B cell (primary cell): ENCODE results near the gene ARHGEF6. TPM values are rescaled to one million over a fixed set of nuclear protein-coding genes. Genes with fewer than 3 reads are reported as not detected.

Experiments used
- ATAC-seq: fragments of 200-7000 bp; cut with Tn5 transposase; one replicate; pipeline ENCODE4 v1.10.0; 2021; ENCODE audit warnings: low read depth, mild to moderate bottlenecking, moderate number of reproducible peaks, moderate library complexity
- CTCF ChIA-PET: fragments of 350-600 bp; sonication (Branson Sonifier 250); formaldehyde crosslinking; loops from one replicate; lab custom pipeline; 2021; ENCODE audit warnings: antibody characterized with exemption, inconsistent platforms; lab: Charles Lee
- POLR2A ChIA-PET: fragments of 350-600 bp; sonication (Branson Sonifier 250); formaldehyde crosslinking; loops from one replicate; lab custom pipeline; 2021; ENCODE audit warnings: antibody characterized with exemption; lab: Charles Lee
- DNase-seq: peaks from one replicate; pipeline ENCODE4 v3.0.0; 2013
- H2AFZ ChIP-seq: 2 replicates; pipeline ENCODE4 v1.6.1; 2012; ENCODE audit warnings: mild to moderate bottlenecking, low read depth, low read length; ENCODE audit not compliant: insufficient read depth, poor library complexity, severe bottlenecking
- H3K27ac ChIP-seq, 2 donors: 1 replicate in 1 of 2; 2 replicates in 1 of 2; pipeline ENCODE4 v1.5.1; 2012 to 2013; ENCODE audit warnings: low read length in 2 of 2, mild to moderate bottlenecking in 2 of 2, moderate library complexity in 1 of 2
- H3K27me3 ChIP-seq, 4 experiments: fragments of 200-600 bp in 1 of 4; sonication (generic) in 1 of 4; replicated peaks in 1 of 4; 1 replicate in 2 of 4; 2 replicates in 2 of 4; pipeline versions ENCODE4 v1.6.1 to v1.7.0; 2013 to 2016; ENCODE audit warnings: low read length in 3 of 4, mild to moderate bottlenecking in 2 of 4, mixed read lengths in 1 of 4, moderate library complexity in 1 of 4; ENCODE audit not compliant: insufficient read depth in 4 of 4, control insufficient read depth in 3 of 4; ENCODE audit errors: control extremely low read depth in 1 of 4
- H3K36me3 ChIP-seq, 2 experiments: replicated peaks in 1 of 2; 1 replicate in 1 of 2; 2 replicates in 1 of 2; pipeline versions ENCODE4 v1.6.1 to v1.7.1; 2013; ENCODE audit warnings: low read length in 1 of 2; ENCODE audit not compliant: insufficient read depth in 2 of 2, control insufficient read depth in 1 of 2; ENCODE audit errors: control extremely low read depth in 1 of 2, extremely low read depth in 1 of 2
- H3K4me1 ChIP-seq, 2 donors: fragments of 200-600 bp in 1 of 2; sonication (generic) in 1 of 2; 1 replicate in 1 of 2; 2 replicates in 1 of 2; pipeline versions ENCODE4 v1.5.1 to v1.6.1; 2013 to 2017; ENCODE audit warnings: low read length in 2 of 2; ENCODE audit not compliant: control insufficient read depth in 2 of 2, insufficient read depth in 2 of 2
- H3K4me2 ChIP-seq: replicated peaks from 2 replicates; pipeline ENCODE3; 2012; ENCODE audit warnings: mild to moderate bottlenecking, low read depth, low read length; ENCODE audit not compliant: poor library complexity, severe bottlenecking
- H3K4me3 ChIP-seq, 5 experiments: fragments of 200-600 bp in 1 of 5; sonication (generic) in 1 of 5; 1 replicate in 3 of 5; 2 replicates in 2 of 5; pipeline versions ENCODE4 v1.5.1 to v1.7.0; 2011 to 2016; ENCODE audit warnings: low read length in 4 of 5, mild to moderate bottlenecking in 4 of 5, low read depth in 2 of 5, control low read depth in 1 of 5, moderate library complexity in 1 of 5; ENCODE audit not compliant: insufficient read depth in 1 of 5; ENCODE audit errors: control extremely low read depth in 1 of 5, extremely low read depth in 1 of 5
- H3K79me2 ChIP-seq: fragments of 200-600 bp; sonication (generic); one replicate; pipeline ENCODE4 v1.6.0; 2016; ENCODE audit warnings: low read length; ENCODE audit not compliant: control insufficient read depth, insufficient read depth
- H3K9ac ChIP-seq: fragments of 200-600 bp; sonication (generic); 2 replicates; pipeline ENCODE4 v1.6.1; 2017; ENCODE audit warnings: mild to moderate bottlenecking, low read length, moderate library complexity
- H3K9me3 ChIP-seq, 3 donors: one replicate each; pipeline versions ENCODE4 v1.6.1 to v1.7.1; 2013; ENCODE audit warnings: low read length in 2 of 3; ENCODE audit not compliant: control insufficient read depth in 2 of 3, insufficient read depth in 1 of 3; ENCODE audit errors: control extremely low read depth in 1 of 3
- H4K20me1 ChIP-seq: 2 replicates; pipeline ENCODE4 v1.6.0; 2012; ENCODE audit warnings: mild to moderate bottlenecking, low read length; ENCODE audit not compliant: insufficient read depth, control insufficient read depth, poor library complexity, severe bottlenecking
- H3K27ac Mint-ChIP-seq: one replicate; pipeline ENCODE4 v1.8.0; 2021; ENCODE audit warnings: mixed read lengths
- H3K27me3 Mint-ChIP-seq: one replicate; pipeline ENCODE4 v1.8.0; 2021; ENCODE audit warnings: mixed read lengths
- H3K4me1 Mint-ChIP-seq: one replicate; pipeline ENCODE4 v1.8.0; 2021; ENCODE audit warnings: mixed read lengths
- H3K4me3 Mint-ChIP-seq: one replicate; pipeline ENCODE4 v1.8.0; 2021; ENCODE audit warnings: mixed read lengths
- H3K9me3 Mint-ChIP-seq: one replicate; pipeline ENCODE4 v1.8.0; 2022; ENCODE audit warnings: mixed read lengths; ENCODE audit not compliant: insufficient read depth
- EZH2 ChIP-seq: IDR thresholded peaks from 2 replicates; pipeline ENCODE4 v1.6.1; 2012; ENCODE audit warnings: borderline replicate concordance, low read depth, mild to moderate bottlenecking, moderate library complexity, low read length; ENCODE audit not compliant: insufficient read depth, poor library complexity, severe bottlenecking
- WGBS: methylation state at CpG from one replicate; pipeline ENCODE4 v1.1.5; 2013; ENCODE audit warnings: missing lambda C conversion rate; ENCODE audit not compliant: insufficient coverage; 5-methylcytosine and 5-hydroxymethylcytosine counted together
- intact Hi-C: fragments of 100-400 bp; cut with micrococcal nuclease; formaldehyde crosslinking; loops from one replicate; pipeline ENCODE4 v1.10.0; 2022
- polyA plus RNA-seq: library from polyadenylated mRNA; depleted of rRNA; stranded (reverse); fragments of >200 nt; gene quantifications from 2 replicates; pipeline ENCODE4 v1.2.3, GENCODE V29; 2012
- total RNA-seq, 2 donors: library from RNA; stranded (reverse); fragments of 120-200 nt in 1 of 2; gene quantifications; 1 replicate in 1 of 2; 2 replicates in 1 of 2; pipeline versions ENCODE4 v1.2.3 to v1.2.4, GENCODE V29; 2013 to 2022
- TF ChIP-seq, protein P1 (sequence below): fragments of 200-600 bp; IDR thresholded peaks from one replicate; pipeline ENCODE4 v1.8.0; 2022; ENCODE audit warnings: antibody characterized with exemption, mild to moderate bottlenecking

ARHGEF6 gene
- total and polyA plus RNA-seq, 2 donors (not counting 1 experiment from before 2014, with no cell fraction given) = 29.6 to 43.4 TPM

DNA sequence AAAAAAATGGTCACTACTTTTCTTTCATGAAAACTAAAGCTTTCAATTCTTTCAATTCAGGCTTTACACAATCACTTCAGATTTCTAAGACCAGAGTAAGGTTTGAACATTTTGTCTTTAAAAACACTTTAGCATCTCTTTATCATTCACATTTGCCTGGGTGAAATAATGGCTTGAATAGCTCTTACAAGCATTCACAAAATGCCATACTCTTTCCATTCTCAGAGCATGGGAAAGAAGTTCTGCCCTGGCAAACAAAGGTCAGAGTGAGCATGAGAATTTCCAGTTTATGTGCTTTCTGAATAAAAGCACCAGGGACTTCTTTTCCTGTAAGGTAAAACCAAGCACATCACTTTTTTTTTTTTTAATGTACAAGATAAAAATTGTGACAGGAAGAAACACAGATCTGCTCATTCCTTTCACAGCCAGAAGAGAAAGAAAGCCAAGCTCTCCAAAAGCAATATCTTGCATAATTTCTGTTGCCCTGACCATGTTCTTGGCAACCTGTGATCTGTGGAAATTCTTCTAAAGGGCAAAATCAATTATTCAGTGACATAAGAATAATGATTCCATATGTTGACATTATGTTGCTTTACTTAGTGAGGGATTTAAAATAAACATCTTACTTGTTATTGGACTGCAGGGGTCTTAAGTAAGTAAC, 68.0 kb downstream of the ARHGEF6 start:
- intact Hi-C loops = no loop called here
- Histone ChIP-seq H3K9ac (no peak overlapping the region), H3K36me3 (peaks cover 0 to 3% of the 10 kb centered on the region in 2 experiments), H3K4me2 (no peak overlapping the region), H3K9me3 (no peaks in the 10 kb centered on the region), H4K20me1 (no peaks in the 10 kb centered on the region), H3K4me1 (peaks cover 28 to 34% of the 10 kb centered on the region in 2 donors), H3K27ac (no peak overlapping the region), H2AFZ (no peak overlapping the region), H3K79me2 (peaks cover 2% of the 10 kb centered on the region), H3K27me3 (no peaks in the 10 kb centered on the region), H3K4me3 (no peak overlapping the region)
- DNase-seq (no peak), ATAC-seq (no peak)
- no peak overlapping the region for H3K27ac Mint-ChIP-seq
- POLR2A ChIA-PET = no interaction called here
- CTCF ChIA-PET = interaction anchor here (0.7 to 2.0 kb wide), 3 partner anchors 168 to 221 kb away, joined by 3 to 6 read pairs (median 3); partner anchors contain the start of gene RBMX
- H3K4me3 Mint-ChIP-seq = no peak overlapping the region
- no peaks in the 10 kb centered on the region for H3K27me3 Mint-ChIP-seq
- no peak for TF ChIP-seq EZH2
- TF ChIP-seq, protein P1, sequence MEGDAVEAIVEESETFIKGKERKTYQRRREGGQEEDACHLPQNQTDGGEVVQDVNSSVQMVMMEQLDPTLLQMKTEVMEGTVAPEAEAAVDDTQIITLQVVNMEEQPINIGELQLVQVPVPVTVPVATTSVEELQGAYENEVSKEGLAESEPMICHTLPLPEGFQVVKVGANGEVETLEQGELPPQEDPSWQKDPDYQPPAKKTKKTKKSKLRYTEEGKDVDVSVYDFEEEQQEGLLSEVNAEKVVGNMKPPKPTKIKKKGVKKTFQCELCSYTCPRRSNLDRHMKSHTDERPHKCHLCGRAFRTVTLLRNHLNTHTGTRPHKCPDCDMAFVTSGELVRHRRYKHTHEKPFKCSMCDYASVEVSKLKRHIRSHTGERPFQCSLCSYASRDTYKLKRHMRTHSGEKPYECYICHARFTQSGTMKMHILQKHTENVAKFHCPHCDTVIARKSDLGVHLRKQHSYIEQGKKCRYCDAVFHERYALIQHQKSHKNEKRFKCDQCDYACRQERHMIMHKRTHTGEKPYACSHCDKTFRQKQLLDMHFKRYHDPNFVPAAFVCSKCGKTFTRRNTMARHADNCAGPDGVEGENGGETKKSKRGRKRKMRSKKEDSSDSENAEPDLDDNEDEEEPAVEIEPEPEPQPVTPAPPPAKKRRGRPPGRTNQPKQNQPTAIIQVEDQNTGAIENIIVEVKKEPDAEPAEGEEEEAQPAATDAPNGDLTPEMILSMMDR = no peak
- H3K4me1 Mint-ChIP-seq = peaks cover 41% of the 10 kb centered on the region
- H3K9me3 Mint-ChIP-seq = no peaks in the 10 kb centered on the region

DNA sequence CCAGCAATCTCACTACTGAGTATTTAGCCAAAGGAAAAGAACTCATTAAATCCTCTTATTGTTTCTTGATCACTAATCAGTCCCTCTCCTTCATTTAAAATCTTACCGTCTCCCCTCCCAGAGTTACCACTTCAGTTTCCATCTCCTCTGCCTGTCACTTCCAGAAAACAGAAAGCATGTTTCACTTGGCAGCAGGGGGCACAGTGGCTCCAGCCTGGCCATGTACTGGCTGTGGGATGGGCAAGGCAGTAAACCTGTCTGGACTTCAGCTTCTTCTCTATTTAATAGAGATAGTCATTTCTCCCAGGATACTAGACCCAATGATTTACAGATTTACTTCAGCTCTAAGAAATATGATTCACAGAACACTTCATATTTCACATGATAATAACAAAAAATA, 69.6 kb downstream of the ARHGEF6 start:
- peaks cover 33% of the 10 kb centered on the region for H3K4me1 Mint-ChIP-seq
- ChIA-PET CTCF (interaction anchor here (0.8 to 3.8 kb wide), 6 partner anchors 17 to 214 kb away, joined by 3 to 17 read pairs (median 5); partner anchors contain the start of gene RBMX), POLR2A (interaction anchor here (0.6 to 1.3 kb wide), 3 partner anchors 168 to 199 kb away, joined by 3 to 7 read pairs (median 3); partner anchors contain the start of gene RBMX)
- Histone ChIP-seq H3K4me1 (peaks cover 23 to 32% of the 10 kb centered on the region in 2 donors), H4K20me1 (no peaks in the 10 kb centered on the region), H3K36me3 (peaks cover 0 to 15% of the 10 kb centered on the region in 2 experiments), H3K27me3 (no peaks in the 10 kb centered on the region), H3K4me3 (no peak overlapping the region), H2AFZ (no peak overlapping the region), H3K9me3 (no peaks in the 10 kb centered on the region), H3K9ac (no peak overlapping the region), H3K79me2 (peaks cover 2% of the 10 kb centered on the region), H3K27ac (peak overlapping the region; percentile 79 to 87), H3K4me2 (peak overlapping the region; percentile 26)
- TF ChIP-seq EZH2 = no peak
- TF ChIP-seq, protein P1 = no peak
- peak overlapping the region; percentile 57 for H3K4me3 Mint-ChIP-seq
- intact Hi-C loops = loop anchor here (1.0 to 2.0 kb wide), 2 partner anchors 56 to 214 kb away; no protein-coding TSS in a partner anchor
- peak overlapping the region; percentile 77 for H3K27ac Mint-ChIP-seq
- no peak for ATAC-seq
- H3K9me3 Mint-ChIP-seq = no peaks in the 10 kb centered on the region
- DNase-seq = peak; percentile 29
- H3K27me3 Mint-ChIP-seq = no peaks in the 10 kb centered on the region
- WGBS = 40% methylated on average over 1 of the region's 1 CpG
